GM12872 (cell line): ENCODE data around the gene PRSS2.

Experiments used
- TF ChIP-seq, protein P1 (sequence below): IDR thresholded peaks from 3 replicates; pipeline ENCODE4 v1.5.1; 2011; ENCODE audit warnings: low read depth, mild to moderate bottlenecking, low read length, moderate library complexity; ENCODE audit not compliant: insufficient read depth

Gene PRSS2

GRCh38 chr7:142799437-142799835, 28.7 kb downstream of the PRSS2 start:
- TF ChIP-seq, protein P1, sequence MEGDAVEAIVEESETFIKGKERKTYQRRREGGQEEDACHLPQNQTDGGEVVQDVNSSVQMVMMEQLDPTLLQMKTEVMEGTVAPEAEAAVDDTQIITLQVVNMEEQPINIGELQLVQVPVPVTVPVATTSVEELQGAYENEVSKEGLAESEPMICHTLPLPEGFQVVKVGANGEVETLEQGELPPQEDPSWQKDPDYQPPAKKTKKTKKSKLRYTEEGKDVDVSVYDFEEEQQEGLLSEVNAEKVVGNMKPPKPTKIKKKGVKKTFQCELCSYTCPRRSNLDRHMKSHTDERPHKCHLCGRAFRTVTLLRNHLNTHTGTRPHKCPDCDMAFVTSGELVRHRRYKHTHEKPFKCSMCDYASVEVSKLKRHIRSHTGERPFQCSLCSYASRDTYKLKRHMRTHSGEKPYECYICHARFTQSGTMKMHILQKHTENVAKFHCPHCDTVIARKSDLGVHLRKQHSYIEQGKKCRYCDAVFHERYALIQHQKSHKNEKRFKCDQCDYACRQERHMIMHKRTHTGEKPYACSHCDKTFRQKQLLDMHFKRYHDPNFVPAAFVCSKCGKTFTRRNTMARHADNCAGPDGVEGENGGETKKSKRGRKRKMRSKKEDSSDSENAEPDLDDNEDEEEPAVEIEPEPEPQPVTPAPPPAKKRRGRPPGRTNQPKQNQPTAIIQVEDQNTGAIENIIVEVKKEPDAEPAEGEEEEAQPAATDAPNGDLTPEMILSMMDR: no peak

- TF ChIP-seq, protein P1: no peak
These were observed 29.3 kb downstream of the PRSS2 start for GRCh38 chr7:142800088-142800487.

DNA sequence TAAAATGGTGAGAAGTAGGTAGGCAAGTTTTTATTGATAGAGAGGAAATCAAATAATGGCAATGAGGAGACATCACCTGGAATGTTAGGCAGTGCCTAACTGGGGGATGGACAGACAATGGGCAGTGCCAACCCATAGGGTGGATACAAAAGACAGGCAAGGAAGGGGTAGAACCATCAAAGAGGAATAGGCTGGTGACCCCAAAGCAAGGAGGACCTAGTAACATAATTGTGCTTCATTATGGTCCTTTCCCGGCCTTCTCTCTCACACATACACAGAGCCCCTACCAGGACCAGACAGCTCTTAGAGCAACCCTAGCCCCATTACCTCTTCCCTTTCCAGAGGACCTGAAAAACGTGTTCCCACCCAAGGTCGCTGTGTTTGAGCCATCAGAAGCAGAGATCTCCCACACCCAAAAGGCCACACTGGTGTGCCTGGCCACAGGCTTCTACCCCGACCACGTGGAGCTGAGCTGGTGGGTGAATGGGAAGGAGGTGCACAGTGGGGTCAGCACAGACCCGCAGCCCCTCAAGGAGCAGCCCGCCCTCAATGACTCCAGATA, 30.0 kb downstream of the PRSS2 start:
- TF ChIP-seq, protein P1: no peak

GRCh38 chr7:142801601-142802295, 31.0 kb downstream of the PRSS2 start:
- TF ChIP-seq, protein P1: no peak

DNA sequence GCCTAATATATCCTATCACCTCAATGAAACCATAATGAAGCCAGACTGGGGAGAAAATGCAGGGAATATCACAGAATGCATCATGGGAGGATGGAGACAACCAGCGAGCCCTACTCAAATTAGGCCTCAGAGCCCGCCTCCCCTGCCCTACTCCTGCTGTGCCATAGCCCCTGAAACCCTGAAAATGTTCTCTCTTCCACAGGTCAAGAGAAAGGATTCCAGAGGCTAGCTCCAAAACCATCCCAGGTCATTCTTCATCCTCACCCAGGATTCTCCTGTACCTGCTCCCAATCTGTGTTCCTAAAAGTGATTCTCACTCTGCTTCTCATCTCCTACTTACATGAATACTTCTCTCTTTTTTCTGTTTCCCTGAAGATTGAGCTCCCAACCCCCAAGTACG, 31.5 kb downstream of the PRSS2 start:
- TF ChIP-seq, protein P1: no peak

DNA sequence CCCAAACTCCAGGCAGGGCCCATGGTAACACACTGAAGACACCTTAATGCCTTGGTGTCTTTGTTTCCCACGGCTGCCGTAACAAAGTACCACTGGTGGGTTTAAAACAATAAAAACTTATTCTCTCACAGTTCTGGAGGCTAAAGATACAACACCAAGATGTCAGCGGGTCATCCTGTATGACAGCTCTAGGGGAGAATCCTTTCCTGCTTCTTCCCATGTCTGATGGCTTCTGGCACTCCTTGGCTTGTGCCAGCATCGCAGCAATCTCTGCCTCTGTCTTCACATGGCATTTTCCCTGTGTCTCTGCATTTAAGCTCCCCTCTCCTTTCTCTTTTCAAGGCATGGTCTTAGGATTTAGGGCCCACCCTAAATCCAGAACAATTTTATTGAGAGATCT, 33.1 kb downstream of the PRSS2 start:
- TF ChIP-seq, protein P1: no peak

DNA sequence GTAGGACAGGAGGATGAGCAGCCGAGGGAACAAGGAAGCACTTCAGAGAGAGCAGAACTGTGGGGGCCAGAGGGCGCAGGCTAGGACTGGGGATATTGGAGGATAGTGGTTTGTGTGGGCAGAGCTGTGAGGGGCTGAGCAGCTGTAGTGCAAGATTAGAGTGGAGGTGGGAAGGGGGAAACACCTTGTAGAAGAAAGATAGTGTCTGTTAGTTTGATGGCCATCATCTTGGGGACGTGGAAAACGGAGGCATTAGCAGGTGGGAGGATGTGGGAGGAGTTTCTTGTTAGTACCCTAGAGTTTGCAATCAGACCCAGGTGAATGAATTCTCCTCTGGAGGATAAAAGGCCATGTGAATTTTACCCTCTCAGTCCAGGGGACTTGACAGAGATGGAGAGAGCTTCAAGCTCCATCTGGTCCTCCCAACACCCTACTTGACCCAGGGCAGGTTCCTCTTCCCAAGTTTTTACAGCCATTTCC, 34.0 kb downstream of the PRSS2 start:
- TF ChIP-seq, protein P1: no peak
